ENCODE results near the gene TSEN2. TPM values are rescaled to one million over a fixed set of nuclear protein-coding genes. Genes with fewer than 3 reads are reported as not detected.

The TSEN2 gene
- total RNA-seq, 4 donors from 2014 or later: 10.3 to 37.8 (median 20.4) TPM

DNA sequence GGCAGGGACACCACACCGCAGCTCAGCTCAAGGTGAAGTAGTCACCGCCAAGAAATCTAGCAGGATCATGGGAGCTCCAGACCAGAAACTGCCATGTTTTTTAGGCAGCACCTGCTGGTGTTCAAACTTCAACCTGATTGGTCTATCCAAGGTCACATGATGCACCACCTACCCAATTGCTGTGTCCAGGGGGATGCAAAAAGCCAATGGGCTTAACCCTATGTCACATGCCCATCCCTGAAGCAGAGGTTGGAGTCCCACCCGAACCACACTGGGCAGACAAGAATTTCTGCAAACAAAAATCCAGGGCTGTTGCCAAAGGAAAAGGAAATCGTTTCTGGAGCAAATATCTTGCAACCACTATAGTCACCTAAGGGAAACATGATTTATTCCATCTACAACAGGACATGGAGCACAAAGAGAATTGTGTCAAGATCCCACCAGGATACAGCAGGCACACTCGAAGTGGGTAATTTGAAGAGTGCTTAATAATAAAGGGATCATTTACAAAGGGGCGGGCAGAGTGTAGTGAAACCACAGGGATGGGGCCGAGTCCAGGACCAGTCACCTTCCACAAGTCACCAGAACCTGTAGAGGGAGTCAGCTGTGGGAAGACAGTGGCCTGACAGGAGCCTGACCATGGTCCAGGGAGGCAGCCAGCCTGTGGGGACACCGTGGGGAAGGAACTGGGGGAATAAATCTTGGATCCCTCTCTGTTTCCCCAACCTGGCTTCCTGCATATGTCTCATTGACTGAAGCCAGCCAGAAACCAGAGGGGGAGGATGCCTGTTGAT lies 34.2 kb upstream of the TSEN2 start:
- Histone ChIP-seq H3K4me3 (no peak overlapping the region), H3K36me3 (no peaks in the 10 kb centered on the region), H3K9me3 (no peaks in the 10 kb centered on the region), H3K4me1 (no peaks in the 10 kb centered on the region), H3K27me3 (no peaks in the 10 kb centered on the region), H3K27ac (no peak overlapping the region)
- TF ChIP-seq, protein P1, sequence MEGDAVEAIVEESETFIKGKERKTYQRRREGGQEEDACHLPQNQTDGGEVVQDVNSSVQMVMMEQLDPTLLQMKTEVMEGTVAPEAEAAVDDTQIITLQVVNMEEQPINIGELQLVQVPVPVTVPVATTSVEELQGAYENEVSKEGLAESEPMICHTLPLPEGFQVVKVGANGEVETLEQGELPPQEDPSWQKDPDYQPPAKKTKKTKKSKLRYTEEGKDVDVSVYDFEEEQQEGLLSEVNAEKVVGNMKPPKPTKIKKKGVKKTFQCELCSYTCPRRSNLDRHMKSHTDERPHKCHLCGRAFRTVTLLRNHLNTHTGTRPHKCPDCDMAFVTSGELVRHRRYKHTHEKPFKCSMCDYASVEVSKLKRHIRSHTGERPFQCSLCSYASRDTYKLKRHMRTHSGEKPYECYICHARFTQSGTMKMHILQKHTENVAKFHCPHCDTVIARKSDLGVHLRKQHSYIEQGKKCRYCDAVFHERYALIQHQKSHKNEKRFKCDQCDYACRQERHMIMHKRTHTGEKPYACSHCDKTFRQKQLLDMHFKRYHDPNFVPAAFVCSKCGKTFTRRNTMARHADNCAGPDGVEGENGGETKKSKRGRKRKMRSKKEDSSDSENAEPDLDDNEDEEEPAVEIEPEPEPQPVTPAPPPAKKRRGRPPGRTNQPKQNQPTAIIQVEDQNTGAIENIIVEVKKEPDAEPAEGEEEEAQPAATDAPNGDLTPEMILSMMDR (IDR thresholded peaks at IDR 0.05): no peak
- no peak for TF ChIP-seq POLR2A (IDR thresholded peaks at IDR 0.05)
- no peak for DNase-seq
- intact Hi-C loops (cut with DNase I; ENCODE audit: low total_unique reads): no loop called here

DNA sequence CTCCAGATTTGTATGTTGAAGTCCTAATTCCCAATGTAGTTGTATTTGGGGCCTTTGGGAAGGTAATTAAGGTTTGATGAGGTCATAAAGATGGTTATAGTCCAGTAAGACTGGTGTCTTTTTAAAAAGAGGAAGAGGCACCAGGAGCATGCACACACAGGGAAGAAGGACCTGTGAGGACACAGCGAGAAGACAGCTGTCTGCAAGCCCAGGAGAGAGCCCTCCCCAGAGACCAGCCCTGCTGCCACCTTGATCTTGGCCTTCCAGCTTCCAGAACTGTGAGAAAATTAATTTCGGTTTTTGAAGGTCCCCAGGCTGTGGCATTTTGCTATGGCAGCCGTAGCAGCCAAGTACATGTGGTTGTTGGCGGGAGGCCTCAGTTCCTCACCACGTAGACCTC lies 32.8 kb upstream of the TSEN2 start:
- DNase-seq: no peak
- intact Hi-C loops (cut with DNase I; ENCODE audit: low total_unique reads): no loop called here
- H3K27me3 ChIP-seq: no peaks in the 10 kb centered on the region
- H3K27ac ChIP-seq: no peak overlapping the region
- TF ChIP-seq POLR2A (IDR thresholded peaks at IDR 0.05): no peak
- TF ChIP-seq, protein P1 (IDR thresholded peaks at IDR 0.05): no peak
- H3K36me3 ChIP-seq: no peaks in the 10 kb centered on the region
- H3K9me3 ChIP-seq: no peaks in the 10 kb centered on the region
- no peaks in the 10 kb centered on the region for H3K4me1 ChIP-seq
- no peak overlapping the region for H3K4me3 ChIP-seq

DNA sequence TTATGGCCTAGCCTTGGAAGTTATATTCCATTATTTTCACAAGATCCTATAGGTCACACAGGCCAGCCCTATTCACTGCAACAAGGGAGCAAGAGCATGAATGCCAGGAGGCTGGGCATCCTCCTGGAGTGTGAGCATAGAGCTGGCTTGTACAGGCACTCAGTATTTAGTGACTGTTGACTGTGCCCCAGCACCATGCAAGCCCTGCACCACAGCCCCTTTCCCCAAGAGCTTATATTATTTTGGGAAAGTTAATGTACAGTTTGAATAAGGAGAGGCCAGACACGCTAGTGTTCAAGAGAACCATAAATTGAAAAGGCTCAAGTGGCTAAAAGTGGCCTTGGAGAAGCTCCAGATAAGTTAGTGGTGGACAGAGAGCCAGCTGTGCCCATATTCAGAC lies 32.3 kb upstream of the TSEN2 start:
- Histone ChIP-seq H3K27ac (no peak overlapping the region), H3K9me3 (no peaks in the 10 kb centered on the region), H3K4me3 (no peak overlapping the region), H3K4me1 (no peaks in the 10 kb centered on the region), H3K36me3 (no peaks in the 10 kb centered on the region), H3K27me3 (no peaks in the 10 kb centered on the region)
- TF ChIP-seq POLR2A (IDR thresholded peaks at IDR 0.05): no peak
- TF ChIP-seq, protein P1 (IDR thresholded peaks at IDR 0.05): no peak
- intact Hi-C loops (cut with DNase I; ENCODE audit: low total_unique reads): no loop called here
- no peak for DNase-seq

DNA sequence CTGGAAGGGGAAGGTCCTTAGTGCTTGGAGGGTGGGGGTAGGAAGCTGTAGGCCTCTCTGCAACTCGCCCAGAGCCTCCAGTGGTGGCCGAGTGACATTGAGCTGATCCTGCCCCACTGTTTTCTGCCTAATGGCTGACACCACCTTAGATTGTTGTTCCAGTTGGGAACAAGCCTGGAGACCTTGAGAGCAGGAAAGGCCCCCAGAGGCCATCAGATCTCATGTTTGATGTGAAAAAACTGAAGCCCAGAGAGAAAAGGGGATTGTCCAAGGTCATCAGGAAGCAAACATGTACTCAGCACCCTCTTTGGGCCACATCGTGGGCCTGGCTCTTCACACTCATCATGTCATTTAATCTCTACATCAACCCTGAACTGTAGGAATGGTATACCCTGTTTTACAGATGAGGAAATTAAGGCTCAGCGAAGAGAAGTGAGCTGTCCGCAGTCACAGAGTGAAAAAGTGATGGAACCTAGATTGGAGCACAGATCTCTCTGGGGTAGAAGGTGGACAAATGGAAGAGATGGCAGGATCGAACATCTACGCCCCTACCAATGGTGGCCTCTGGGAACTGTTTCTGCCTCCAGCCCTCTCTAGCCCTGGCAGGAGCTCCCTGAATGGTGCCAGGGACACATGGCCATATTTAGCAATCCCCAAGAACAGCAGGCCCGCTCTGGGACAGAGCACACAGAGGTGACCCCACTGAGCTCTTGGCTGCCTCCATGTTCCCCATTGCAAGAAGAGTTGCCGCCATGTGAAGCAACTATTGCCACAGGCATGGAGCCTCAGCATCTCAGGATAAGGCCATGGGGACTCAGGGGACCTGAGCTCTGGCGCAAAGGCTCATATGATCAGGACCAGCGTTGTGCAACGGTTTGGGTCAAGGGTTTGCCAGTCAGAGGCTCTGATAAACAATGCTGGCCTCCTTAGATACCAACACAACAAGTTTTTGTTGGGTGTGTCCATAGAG lies 31.6 kb upstream of the TSEN2 start:
- no peaks in the 10 kb centered on the region for H3K36me3 ChIP-seq
- no peak overlapping the region for H3K4me3 ChIP-seq
- no peaks in the 10 kb centered on the region for H3K4me1 ChIP-seq
- H3K27me3 ChIP-seq: no peaks in the 10 kb centered on the region
- no peaks in the 10 kb centered on the region for H3K9me3 ChIP-seq
- intact Hi-C loops (cut with DNase I; ENCODE audit: low total_unique reads): no loop called here
- no peak for DNase-seq
- H3K27ac ChIP-seq: no peak overlapping the region
- no peak for TF ChIP-seq POLR2A (IDR thresholded peaks at IDR 0.05)
- TF ChIP-seq, protein P1 (IDR thresholded peaks at IDR 0.05): no peak
